Glutamatergic neuron (in vitro differentiated cells): Measurements from ENCODE around the gene MEGF11. TPM values are rescaled to one million over a fixed set of nuclear protein-coding genes. Genes with fewer than 3 reads are reported as not detected.

Source experiments
- DNase-seq: peaks from one replicate; pipeline ENCODE4 v3.0.0; 2022
- H3K27ac Mint-ChIP-seq: one replicate; pipeline ENCODE4 v1.8.0; 2020; ENCODE audit warnings: mild to moderate bottlenecking, mixed read lengths, inconsistent platforms; ENCODE audit not compliant: unreplicated experiment
- H3K27me3 Mint-ChIP-seq: one replicate; pipeline ENCODE4 v1.8.0; 2020; ENCODE audit warnings: mild to moderate bottlenecking, moderate library complexity, mixed read lengths, inconsistent platforms; ENCODE audit not compliant: unreplicated experiment
- H3K36me3 Mint-ChIP-seq: one replicate; pipeline ENCODE4 v1.8.0; 2020; ENCODE audit warnings: mild to moderate bottlenecking, mixed read lengths, inconsistent platforms; ENCODE audit not compliant: unreplicated experiment
- H3K4me1 Mint-ChIP-seq: one replicate; pipeline ENCODE4 v1.8.0; 2020; ENCODE audit warnings: mild to moderate bottlenecking, low read depth, mixed read lengths, inconsistent platforms; ENCODE audit not compliant: unreplicated experiment
- H3K4me3 Mint-ChIP-seq: one replicate; pipeline ENCODE4 v1.8.0; 2020; ENCODE audit warnings: mild to moderate bottlenecking, mixed read lengths, inconsistent platforms; ENCODE audit not compliant: unreplicated experiment
- H3K9me3 Mint-ChIP-seq: one replicate; pipeline ENCODE4 v1.8.0; 2020; ENCODE audit warnings: mild to moderate bottlenecking, moderate library complexity, mixed read lengths, inconsistent platforms; ENCODE audit not compliant: unreplicated experiment
- total RNA-seq: library from RNA; stranded (reverse); fragmentation: NEBNext Ultra II Directional; extraction: Animal tissue kit (Norgen Biotek cat#: 25700); gene quantifications from one replicate; pipeline ENCODE4 v1.2.1, GENCODE V29; 2021; ENCODE audit not compliant: unreplicated experiment
- TF ChIP-seq, protein P1 (sequence below): fragments of 200-600 bp; sonication (generic); IDR thresholded peaks from one replicate; pipeline ENCODE4 v1.5.0; 2021; ENCODE audit not compliant: partially characterized antibody, unreplicated experiment

The MEGF11 gene
- total RNA-seq, 1 donor from 2014 or later = 2.6 TPM

DNA sequence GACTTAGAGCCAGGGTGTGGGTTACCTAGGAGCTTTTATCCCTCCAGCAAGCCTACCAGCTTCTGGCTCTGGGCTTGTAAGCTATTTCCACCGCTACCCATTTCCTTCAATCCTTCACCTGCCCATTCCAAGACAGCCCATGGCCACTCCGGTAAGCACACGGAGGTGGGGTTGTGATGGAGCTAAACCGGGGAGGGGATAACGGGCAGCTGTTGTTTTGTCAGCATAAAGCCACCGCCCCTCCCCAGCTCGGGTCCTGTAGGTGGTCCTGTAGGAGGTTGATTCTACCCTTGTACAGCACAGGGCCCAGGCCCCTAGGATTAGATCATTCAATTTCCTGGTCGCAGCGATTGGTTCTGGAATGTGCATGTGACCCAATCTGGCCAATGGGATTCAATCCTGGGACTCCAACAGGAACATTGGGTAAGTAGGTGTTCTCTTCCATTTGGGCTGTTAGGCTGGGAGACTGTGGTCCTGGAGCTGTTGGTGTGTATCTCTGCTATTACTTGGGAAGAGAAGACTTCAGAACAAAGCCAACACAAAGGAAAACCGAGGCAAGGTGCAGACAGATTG lies 233.6 kb downstream of the MEGF11 start:
- H3K4me1 Mint-ChIP-seq = no peaks in the 10 kb centered on the region
- no peak for DNase-seq
- no peaks in the 10 kb centered on the region for H3K36me3 Mint-ChIP-seq
- peaks cover 6% of the 10 kb centered on the region for H3K27me3 Mint-ChIP-seq
- no peaks in the 10 kb centered on the region for H3K9me3 Mint-ChIP-seq
- TF ChIP-seq, protein P1, sequence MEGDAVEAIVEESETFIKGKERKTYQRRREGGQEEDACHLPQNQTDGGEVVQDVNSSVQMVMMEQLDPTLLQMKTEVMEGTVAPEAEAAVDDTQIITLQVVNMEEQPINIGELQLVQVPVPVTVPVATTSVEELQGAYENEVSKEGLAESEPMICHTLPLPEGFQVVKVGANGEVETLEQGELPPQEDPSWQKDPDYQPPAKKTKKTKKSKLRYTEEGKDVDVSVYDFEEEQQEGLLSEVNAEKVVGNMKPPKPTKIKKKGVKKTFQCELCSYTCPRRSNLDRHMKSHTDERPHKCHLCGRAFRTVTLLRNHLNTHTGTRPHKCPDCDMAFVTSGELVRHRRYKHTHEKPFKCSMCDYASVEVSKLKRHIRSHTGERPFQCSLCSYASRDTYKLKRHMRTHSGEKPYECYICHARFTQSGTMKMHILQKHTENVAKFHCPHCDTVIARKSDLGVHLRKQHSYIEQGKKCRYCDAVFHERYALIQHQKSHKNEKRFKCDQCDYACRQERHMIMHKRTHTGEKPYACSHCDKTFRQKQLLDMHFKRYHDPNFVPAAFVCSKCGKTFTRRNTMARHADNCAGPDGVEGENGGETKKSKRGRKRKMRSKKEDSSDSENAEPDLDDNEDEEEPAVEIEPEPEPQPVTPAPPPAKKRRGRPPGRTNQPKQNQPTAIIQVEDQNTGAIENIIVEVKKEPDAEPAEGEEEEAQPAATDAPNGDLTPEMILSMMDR = no peak
- no peak overlapping the region for H3K27ac Mint-ChIP-seq
- H3K4me3 Mint-ChIP-seq = peak overlapping the region; percentile 15

DNA sequence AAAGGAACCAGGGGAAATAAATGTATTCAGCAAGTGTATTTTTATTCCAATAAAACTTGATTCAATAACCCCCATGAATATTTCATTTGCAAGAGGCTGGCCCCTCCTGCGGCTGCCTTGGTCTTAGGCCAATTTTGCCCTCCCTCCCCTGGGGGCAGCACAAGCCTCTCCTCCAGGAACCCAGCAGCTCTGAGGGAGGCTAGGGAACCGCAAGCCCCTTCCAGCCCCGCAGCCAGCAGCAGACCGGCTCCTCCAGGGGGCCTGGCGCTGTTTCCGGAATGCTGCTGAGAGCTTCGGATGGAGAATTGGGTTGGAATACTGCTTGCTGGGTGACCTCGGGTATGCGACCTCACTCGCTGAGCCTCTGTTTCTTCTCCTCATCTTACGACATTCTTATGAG lies 234.2 kb downstream of the MEGF11 start:
- no peak for DNase-seq
- TF ChIP-seq, protein P1 = no peak
- peaks cover 6% of the 10 kb centered on the region for H3K27me3 Mint-ChIP-seq
- no peaks in the 10 kb centered on the region for H3K9me3 Mint-ChIP-seq
- H3K27ac Mint-ChIP-seq = no peak overlapping the region
- no peaks in the 10 kb centered on the region for H3K36me3 Mint-ChIP-seq
- H3K4me3 Mint-ChIP-seq = no peak overlapping the region
- no peaks in the 10 kb centered on the region for H3K4me1 Mint-ChIP-seq

GRCh38 chr15:66018488-66018797 lies 235.1 kb downstream of the MEGF11 start:
- H3K27ac Mint-ChIP-seq = no peak overlapping the region

GRCh38 chr15:66017792-66018487 lies 235.6 kb downstream of the MEGF11 start:
- Mint-ChIP-seq H3K9me3 (no peaks in the 10 kb centered on the region), H3K27ac (peak overlapping the region; percentile 45), H3K4me3 (no peak overlapping the region), H3K36me3 (no peaks in the 10 kb centered on the region), H3K27me3 (peaks cover 6% of the 10 kb centered on the region), H3K4me1 (no peaks in the 10 kb centered on the region)
- TF ChIP-seq, protein P1 = no peak
- no peak for DNase-seq

More at GRCh38 chr15:66018488-66018797, 235.1 kb downstream of the MEGF11 start:
- no peak for DNase-seq
- Mint-ChIP-seq H3K4me3 (no peak overlapping the region), H3K4me1 (no peaks in the 10 kb centered on the region), H3K36me3 (no peaks in the 10 kb centered on the region), H3K9me3 (no peaks in the 10 kb centered on the region), H3K27me3 (peaks cover 6% of the 10 kb centered on the region)
- TF ChIP-seq, protein P1 = no peak

GRCh38 chr15:66017000-66017399 lies 236.6 kb downstream of the MEGF11 start:
- TF ChIP-seq, protein P1 = no peak
- Mint-ChIP-seq H3K27me3 (peaks cover 6% of the 10 kb centered on the region), H3K4me1 (no peaks in the 10 kb centered on the region), H3K9me3 (no peaks in the 10 kb centered on the region), H3K36me3 (no peaks in the 10 kb centered on the region), H3K27ac (no peak overlapping the region), H3K4me3 (no peak overlapping the region)
- DNase-seq = no peak
